ENCODE data around the gene AP2A1.
A peak's percentile ranks its signal among the peaks of the same experiment; 100 is the strongest.

AP2A1 gene

GRCh38 chr19:49779731-49780555 is 13.1 kb downstream of the AP2A1 start:
- no peak overlapping the region for H3K4me3 ChIP-seq (ENCODE audit: control insufficient read depth, low read depth, low read length)
- no peak for TF ChIP-seq CTCF (IDR thresholded peaks at IDR 0.05; ENCODE audit: control insufficient read depth, insufficient read depth, low read depth, low read length, missing control alignments)
- DNase-seq (ENCODE audit: low read depth): no peak

- no peak for TF ChIP-seq CTCF (IDR thresholded peaks at IDR 0.05; ENCODE audit: control insufficient read depth, insufficient read depth, low read depth, low read length, missing control alignments)
- no peak for DNase-seq (ENCODE audit: low read depth)
- no peak overlapping the region for H3K4me3 ChIP-seq (ENCODE audit: control insufficient read depth, low read depth, low read length)
These were observed 14.1 kb downstream of the AP2A1 start for GRCh38 chr19:49780861-49781260.

- no peak for TF ChIP-seq CTCF (IDR thresholded peaks at IDR 0.05; ENCODE audit: control insufficient read depth, insufficient read depth, low read depth, low read length, missing control alignments)
- no peak overlapping the region for H3K4me3 ChIP-seq (ENCODE audit: control insufficient read depth, low read depth, low read length)
- DNase-seq (ENCODE audit: low read depth): no peak
These were observed 14.6 kb downstream of the AP2A1 start for GRCh38 chr19:49781394-49781793.

GRCh38 chr19:49782515-49782914 is 15.7 kb downstream of the AP2A1 start:
- H3K4me3 ChIP-seq (ENCODE audit: control insufficient read depth, low read depth, low read length): no peak overlapping the region
- DNase-seq (ENCODE audit: low read depth): no peak
- TF ChIP-seq CTCF (IDR thresholded peaks at IDR 0.05; ENCODE audit: control insufficient read depth, insufficient read depth, low read depth, low read length, missing control alignments): no peak

- peak; percentile 21 for DNase-seq (ENCODE audit: low read depth)
- TF ChIP-seq CTCF (IDR thresholded peaks at IDR 0.05; ENCODE audit: control insufficient read depth, insufficient read depth, low read depth, low read length, missing control alignments): no peak
- H3K4me3 ChIP-seq (ENCODE audit: control insufficient read depth, low read depth, low read length): no peak overlapping the region
These were observed 19.6 kb downstream of the AP2A1 start for GRCh38 chr19:49786376-49786820.

GRCh38 chr19:49787746-49788145 is 20.9 kb downstream of the AP2A1 start:
- no peak overlapping the region for H3K4me3 ChIP-seq (ENCODE audit: control insufficient read depth, low read depth, low read length)
- no peak for DNase-seq (ENCODE audit: low read depth)
- TF ChIP-seq CTCF (IDR thresholded peaks at IDR 0.05; ENCODE audit: control insufficient read depth, insufficient read depth, low read depth, low read length, missing control alignments): no peak
